GM19438 (cell line): ENCODE results near the gene CCDC106.

Source experiments
- ATAC-seq: cut with Tn5 transposase; IDR thresholded peaks from one replicate; pipeline ENCODE4 v1.9.1; 2021; ENCODE audit warnings: low read depth; ENCODE audit not compliant: unreplicated experiment

The CCDC106 gene

GRCh38 chr19:55649268-55650125 lies 1.5 kb downstream of the CCDC106 start:
- no peak for ATAC-seq

- no peak for ATAC-seq
These were observed 2.1 kb downstream of the CCDC106 start for GRCh38 chr19:55650126-55650557.

- no peak for ATAC-seq
These were observed 2.7 kb downstream of the CCDC106 start for GRCh38 chr19:55650602-55651230.

GRCh38 chr19:55651236-55651635 lies 3.2 kb downstream of the CCDC106 start:
- ATAC-seq: no peak

- ATAC-seq: no peak
These were observed 4.5 kb downstream of the CCDC106 start for GRCh38 chr19:55652311-55653128.

- ATAC-seq: peak; percentile 35
These were observed 5.8 kb downstream of the CCDC106 start for GRCh38 chr19:55653651-55654322.

GRCh38 chr19:55654323-55654867 lies 6.4 kb downstream of the CCDC106 start:
- peak; percentile 51 for ATAC-seq

GRCh38 chr19:55654868-55655647 lies 7.0 kb downstream of the CCDC106 start, which contains the start of gene U2AF2:
Gene U2AF2, plus strand, starts transcription at chr19:55655035. Its CDS starts 70 bp downstream, at chr19:55655105.
- peak; percentile 37 for ATAC-seq

- ATAC-seq: no peak
These were observed 7.6 kb downstream of the CCDC106 start for GRCh38 chr19:55655648-55656040.

GRCh38 chr19:55656552-55656951 lies 8.5 kb downstream of the CCDC106 start:
- ATAC-seq: no peak

GRCh38 chr19:55656988-55657747 lies 9.2 kb downstream of the CCDC106 start:
- ATAC-seq: no peak

GRCh38 chr19:55658846-55659459 lies 10.9 kb downstream of the CCDC106 start:
- ATAC-seq: no peak

- no peak for ATAC-seq
These were observed 11.8 kb downstream of the CCDC106 start for GRCh38 chr19:55659822-55660221.

- no peak for ATAC-seq
These were observed 12.4 kb downstream of the CCDC106 start for GRCh38 chr19:55660404-55660803.

GRCh38 chr19:55660991-55661390 lies 13.0 kb downstream of the CCDC106 start:
- ATAC-seq: no peak

GRCh38 chr19:55661826-55662225 lies 13.8 kb downstream of the CCDC106 start:
- ATAC-seq: no peak

GRCh38 chr19:55663846-55664536 lies 16.0 kb downstream of the CCDC106 start:
- no peak for ATAC-seq
